Measurements from ENCODE around the gene DES.
"Not testable (repeated sequence)": the region's sequence is repeated elsewhere in the genome, so short reads cannot be mapped to it uniquely, and the experiment has no call there.

The DES gene

GRCh38 chr2:219418155-219419011 is at the start of gene DES:
Gene DES (plus strand): TSS chr2:219418377. CDS start chr2:219418463, 86 bp downstream.
- DNase-seq, result no peak

- peak; percentile 68 for DNase-seq
These were observed 49.4 kb upstream of the DES start for GRCh38 chr2:219368690-219369191.

GRCh38 chr2:219369447-219369861 is 48.7 kb upstream of the DES start:
- peak; percentile 54 for DNase-seq

- DNase-seq, result no peak
These were observed 39.9 kb upstream of the DES start for GRCh38 chr2:219378163-219378851.

- DNase-seq, result no peak
These were observed 37.3 kb upstream of the DES start for GRCh38 chr2:219380926-219381325.

- DNase-seq, result no peak
These were observed 36.7 kb upstream of the DES start for GRCh38 chr2:219381448-219381847.

- DNase-seq, result no peak
These were observed 34.0 kb upstream of the DES start for GRCh38 chr2:219384083-219384713.

- DNase-seq, result no peak
These were observed 33.3 kb upstream of the DES start for GRCh38 chr2:219384859-219385258.

GRCh38 chr2:219385958-219386520 is 32.1 kb upstream of the DES start:
- no peak for DNase-seq

- no peak for DNase-seq
These were observed 31.5 kb upstream of the DES start for GRCh38 chr2:219386532-219387280.

- DNase-seq, result peak; percentile 91
These were observed 30.7 kb upstream of the DES start, which contains the start of gene DNPEP for GRCh38 chr2:219387306-219388120. Gene DNPEP (minus strand): TSS chr2:219387912. CDS start chr2:219387794, 118 bp downstream.

- peak; percentile 96 for DNase-seq
These were observed 29.9 kb upstream of the DES start for GRCh38 chr2:219388121-219388906.

- DNase-seq, result no peak
These were observed 29.3 kb upstream of the DES start for GRCh38 chr2:219388907-219389156.

- no peak for DNase-seq
These were observed 25.4 kb upstream of the DES start for GRCh38 chr2:219392754-219393153.

- not testable (repeated sequence) for DNase-seq
These were observed 23.1 kb upstream of the DES start for GRCh38 chr2:219395056-219395455.

- DNase-seq, result no peak
These were observed 22.6 kb upstream of the DES start for GRCh38 chr2:219395609-219396008.

GRCh38 chr2:219396863-219397457 is 21.2 kb upstream of the DES start:
- no peak for DNase-seq

- no peak for DNase-seq
These were observed 19.3 kb upstream of the DES start for GRCh38 chr2:219398721-219399363.

GRCh38 chr2:219399716-219400478 is 18.3 kb upstream of the DES start:
- DNase-seq, result no peak

Data from fibroblast of skin of right quadriceps (primary cell).